ENCODE measurements around the gene DEDD2. TPM values are rescaled to one million over a fixed set of nuclear protein-coding genes. Genes with fewer than 3 reads are reported as not detected.

Gene DEDD2
- polyA plus RNA-seq, 3 donors, result 125 to 141 (median 133) TPM

DNA sequence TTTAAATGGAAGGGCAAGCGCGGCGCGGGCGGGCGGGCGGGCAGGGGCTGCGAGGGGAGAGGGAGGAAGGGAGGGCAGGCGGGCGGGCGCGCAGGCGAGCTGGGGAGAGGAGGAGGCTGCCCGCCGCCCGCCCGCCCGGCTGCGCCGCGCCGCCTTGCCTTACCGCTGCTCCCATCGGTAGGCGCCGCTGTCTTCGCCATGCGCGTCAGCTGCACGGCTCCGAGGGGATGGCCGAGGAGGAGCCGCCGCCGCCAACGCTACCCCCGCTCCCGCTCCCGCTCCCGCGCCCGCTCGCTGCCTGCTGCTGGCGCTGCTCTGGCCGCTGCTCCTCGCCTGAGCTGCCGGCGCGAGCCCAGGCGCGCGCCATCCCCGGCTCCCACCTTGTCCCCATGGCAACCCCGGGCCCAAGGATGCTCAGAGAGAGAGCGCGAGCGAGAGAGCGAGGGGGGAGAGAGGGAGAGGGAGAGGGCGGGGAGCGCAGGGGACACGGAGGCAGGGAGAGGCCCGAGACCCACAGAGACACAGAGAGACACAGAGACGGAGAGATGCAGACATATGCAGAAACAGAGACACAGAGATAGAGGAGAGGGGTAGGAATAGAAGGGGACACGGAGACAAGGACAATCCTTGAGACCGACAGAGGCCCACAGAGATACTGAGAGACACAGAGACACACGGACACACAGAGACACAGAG, 40.3 kb downstream of the DEDD2 start:
- Histone ChIP-seq H3K9ac (ENCODE audit: insufficient read depth, low read length, poor library complexity, severe bottlenecking) (no peak overlapping the region), H3K79me2 (ENCODE audit: insufficient read depth, low read length) (no peaks in the 10 kb centered on the region), H3K9me3 (replicated peaks in 1 of 2; ENCODE audit: control insufficient read depth in 1 of 2, insufficient read depth in 1 of 2, low read length in 2 of 2) (peaks cover 0 to 11% of the 10 kb centered on the region in 2 donors), H2AFZ (ENCODE audit: insufficient read depth, low read depth, low read length, poor library complexity, severe bottlenecking) (peak overlapping the region; percentile 76), H3K36me3 (replicated peaks in 1 of 2; ENCODE audit: control insufficient read depth in 1 of 2, insufficient read depth in 2 of 2, low read length in 2 of 2) (no peaks in the 10 kb centered on the region), H3K27me3 (ENCODE audit: control insufficient read depth in 2 of 2, insufficient read depth in 2 of 2, low read length in 2 of 2) (peaks cover 46 to 59% of the 10 kb centered on the region in 2 donors), H4K20me1 (ENCODE audit: insufficient read depth, low read length) (peaks cover 8% of the 10 kb centered on the region), H3K4me2 (replicated peaks; ENCODE audit: extremely low read depth, low read length, poor library complexity, severe bottlenecking) (peak overlapping the region; percentile 79), H3K4me1 (ENCODE audit: control insufficient read depth in 1 of 2, insufficient read depth in 2 of 2, low read length in 2 of 2) (peaks cover 19 to 30% of the 10 kb centered on the region in 2 donors), H3K4me3 (replicated peaks in 1 of 3; ENCODE audit: low read depth in 2 of 3, low read length in 3 of 3) (peak overlapping the region in 1 of 3 experiments; percentile 78), H3K27ac (ENCODE audit: low read depth in 1 of 2, low read length in 2 of 2) (no peak overlapping the region)
- intact Hi-C loops (cut with micrococcal nuclease), result no loop called here
- 1% methylated on average over 55 of the region's 66 CpGs for WGBS (ENCODE audit: insufficient coverage)
- H3K4me3 Mint-ChIP-seq, result no peak overlapping the region
- H3K36me3 Mint-ChIP-seq, result peaks cover 5 to 8% of the 10 kb centered on the region in 2 donors
- peaks cover 23% of the 10 kb centered on the region for H3K4me1 Mint-ChIP-seq
- peaks cover 0 to 13% (median 5%) of the 10 kb centered on the region in 7 donors for H3K9me3 Mint-ChIP-seq
- TF ChIP-seq, protein P1, sequence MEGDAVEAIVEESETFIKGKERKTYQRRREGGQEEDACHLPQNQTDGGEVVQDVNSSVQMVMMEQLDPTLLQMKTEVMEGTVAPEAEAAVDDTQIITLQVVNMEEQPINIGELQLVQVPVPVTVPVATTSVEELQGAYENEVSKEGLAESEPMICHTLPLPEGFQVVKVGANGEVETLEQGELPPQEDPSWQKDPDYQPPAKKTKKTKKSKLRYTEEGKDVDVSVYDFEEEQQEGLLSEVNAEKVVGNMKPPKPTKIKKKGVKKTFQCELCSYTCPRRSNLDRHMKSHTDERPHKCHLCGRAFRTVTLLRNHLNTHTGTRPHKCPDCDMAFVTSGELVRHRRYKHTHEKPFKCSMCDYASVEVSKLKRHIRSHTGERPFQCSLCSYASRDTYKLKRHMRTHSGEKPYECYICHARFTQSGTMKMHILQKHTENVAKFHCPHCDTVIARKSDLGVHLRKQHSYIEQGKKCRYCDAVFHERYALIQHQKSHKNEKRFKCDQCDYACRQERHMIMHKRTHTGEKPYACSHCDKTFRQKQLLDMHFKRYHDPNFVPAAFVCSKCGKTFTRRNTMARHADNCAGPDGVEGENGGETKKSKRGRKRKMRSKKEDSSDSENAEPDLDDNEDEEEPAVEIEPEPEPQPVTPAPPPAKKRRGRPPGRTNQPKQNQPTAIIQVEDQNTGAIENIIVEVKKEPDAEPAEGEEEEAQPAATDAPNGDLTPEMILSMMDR (IDR thresholded peaks at IDR 0.05), result peak; percentile 47
- peak; percentile 57 to 74 (median 72) for DNase-seq
- H3K27me3 Mint-ChIP-seq (ENCODE audit: low read depth in 3 of 3), result peaks cover 33 to 38% (median 33%) of the 10 kb centered on the region in 3 donors
- H3K27ac Mint-ChIP-seq, result no peak overlapping the region

DNA sequence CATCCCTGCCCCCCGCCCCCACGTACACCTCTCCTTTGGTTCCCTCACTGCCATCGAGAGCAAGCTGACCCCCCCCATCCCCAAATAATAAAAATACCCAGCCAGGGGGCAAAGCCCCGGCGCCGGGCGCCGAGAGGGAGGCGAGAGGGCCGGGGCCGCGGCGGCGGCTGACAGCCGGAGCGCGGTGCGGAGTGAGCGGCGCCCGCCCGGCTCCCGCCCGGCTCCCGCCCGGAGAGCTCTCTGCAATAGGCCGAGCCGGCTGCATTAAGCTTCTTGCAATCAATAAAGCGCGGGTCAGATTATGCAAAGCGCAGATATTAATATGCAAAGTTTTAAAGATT, 40.9 kb downstream of the DEDD2 start:
- H3K36me3 Mint-ChIP-seq, result peaks cover 5 to 8% of the 10 kb centered on the region in 2 donors
- peaks cover 0 to 13% (median 5%) of the 10 kb centered on the region in 7 donors for H3K9me3 Mint-ChIP-seq
- H3K36me3 ChIP-seq (replicated peaks in 1 of 2; ENCODE audit: control insufficient read depth in 1 of 2, insufficient read depth in 2 of 2, low read length in 2 of 2), result no peaks in the 10 kb centered on the region
- H3K27me3 Mint-ChIP-seq (ENCODE audit: low read depth in 3 of 3), result peaks cover 31 to 38% (median 33%) of the 10 kb centered on the region in 3 donors
- H3K27ac Mint-ChIP-seq, result peak overlapping the region in 1 of 7 donors; percentile 68
- no peaks in the 10 kb centered on the region for H3K79me2 ChIP-seq (ENCODE audit: insufficient read depth, low read length)
- no peak overlapping the region for H3K27ac ChIP-seq (ENCODE audit: low read depth in 1 of 2, low read length in 2 of 2)
- peaks cover 8% of the 10 kb centered on the region for H4K20me1 ChIP-seq (ENCODE audit: insufficient read depth, low read length)
- DNase-seq, result peak in 1 of 3 donors; percentile 23
- peaks cover 0 to 11% of the 10 kb centered on the region in 2 donors for H3K9me3 ChIP-seq (replicated peaks in 1 of 2; ENCODE audit: control insufficient read depth in 1 of 2, insufficient read depth in 1 of 2, low read length in 2 of 2)
- peaks cover 14 to 25% of the 10 kb centered on the region in 2 donors for H3K4me1 ChIP-seq (ENCODE audit: control insufficient read depth in 1 of 2, insufficient read depth in 2 of 2, low read length in 2 of 2)
- intact Hi-C loops (cut with micrococcal nuclease), result no loop called here
- 0% methylated on average over 25 of the region's 31 CpGs for WGBS (ENCODE audit: insufficient coverage)
- peak overlapping the region; percentile 79 for H3K4me2 ChIP-seq (replicated peaks; ENCODE audit: extremely low read depth, low read length, poor library complexity, severe bottlenecking)
- H2AFZ ChIP-seq (ENCODE audit: insufficient read depth, low read depth, low read length, poor library complexity, severe bottlenecking), result peak overlapping the region; percentile 76
- H3K4me3 ChIP-seq (replicated peaks in 1 of 3; ENCODE audit: low read depth in 2 of 3, low read length in 3 of 3), result peak overlapping the region; percentile 26 to 78 (median 36)
- H3K4me1 Mint-ChIP-seq, result peaks cover 18% of the 10 kb centered on the region
- peak overlapping the region in 1 of 2 donors; percentile 99 for H3K4me3 Mint-ChIP-seq
- H3K27me3 ChIP-seq (ENCODE audit: control insufficient read depth in 2 of 2, insufficient read depth in 2 of 2, low read length in 2 of 2), result peaks cover 46 to 59% of the 10 kb centered on the region in 2 donors
- TF ChIP-seq, protein P1 (IDR thresholded peaks at IDR 0.05), result no peak
- peak overlapping the region; percentile 17 for H3K9ac ChIP-seq (ENCODE audit: insufficient read depth, low read length, poor library complexity, severe bottlenecking)
